Neural crest cell (in vitro differentiated cells): Measurements from ENCODE around the gene NPAT. TPM values are rescaled to one million over a fixed set of nuclear protein-coding genes. Genes with fewer than 3 reads are reported as not detected.

Experiments used
- DNase-seq: peaks from one replicate; pipeline ENCODE4 v3.0.0; 2021; ENCODE audit warnings: low read depth, mixed read lengths, low spot score
- H3K27ac Mint-ChIP-seq: one replicate; pipeline ENCODE4 v1.8.0; 2021; ENCODE audit warnings: mild to moderate bottlenecking, mixed read lengths; ENCODE audit not compliant: unreplicated experiment
- H3K27me3 Mint-ChIP-seq: 2 replicates; pipeline ENCODE4 v1.8.0; 2021; ENCODE audit warnings: low read depth, mild to moderate bottlenecking, mixed read lengths
- H3K36me3 Mint-ChIP-seq: 2 replicates; pipeline ENCODE4 v1.8.0; 2021; ENCODE audit warnings: low read depth, mild to moderate bottlenecking, mixed read lengths
- H3K4me1 Mint-ChIP-seq: 2 replicates; pipeline ENCODE4 v1.8.0; 2021; ENCODE audit warnings: mixed read lengths
- H3K4me3 Mint-ChIP-seq: one replicate; pipeline ENCODE4 v1.8.0; 2021; ENCODE audit warnings: mild to moderate bottlenecking, mixed read lengths
- H3K9me3 Mint-ChIP-seq: 2 replicates; pipeline ENCODE4 v1.8.0; 2021; ENCODE audit warnings: mixed read lengths
- CTCF ChIP-seq: fragments of 200-600 bp; sonication (generic); conservative IDR thresholded peaks from 2 replicates; pipeline ENCODE4 v1.5.0; 2021; ENCODE audit warnings: antibody characterized with exemption, mild to moderate bottlenecking
- total RNA-seq: library from RNA; stranded (reverse); gene quantifications from 2 replicates; pipeline ENCODE4 v1.2.1, GENCODE V29; 2021

Gene NPAT
- total RNA-seq, 1 donor from 2014 or later: 14.5 TPM

GRCh38 chr11:108207683-108208060, 14.8 kb downstream of the NPAT start:
- DNase-seq: no peak
- no peak overlapping the region for H3K27ac Mint-ChIP-seq
- H3K36me3 Mint-ChIP-seq: peaks cover 42% of the 10 kb centered on the region
- no peak overlapping the region for H3K4me3 Mint-ChIP-seq
- TF ChIP-seq CTCF: no peak
- H3K4me1 Mint-ChIP-seq: no peaks in the 10 kb centered on the region
- H3K27me3 Mint-ChIP-seq: no peaks in the 10 kb centered on the region
- peaks cover 7% of the 10 kb centered on the region for H3K9me3 Mint-ChIP-seq

GRCh38 chr11:108206969-108207682, 15.3 kb downstream of the NPAT start:
- Mint-ChIP-seq H3K27me3 (no peaks in the 10 kb centered on the region), H3K36me3 (peaks cover 42% of the 10 kb centered on the region)

GRCh38 chr11:108206171-108206570, 16.3 kb downstream of the NPAT start:
- no peaks in the 10 kb centered on the region for H3K27me3 Mint-ChIP-seq
- no peak overlapping the region for H3K4me3 Mint-ChIP-seq
- peaks cover 7% of the 10 kb centered on the region for H3K9me3 Mint-ChIP-seq
- no peak for DNase-seq
- H3K36me3 Mint-ChIP-seq: peaks cover 42% of the 10 kb centered on the region
- no peak overlapping the region for H3K27ac Mint-ChIP-seq
- no peak for TF ChIP-seq CTCF
- no peaks in the 10 kb centered on the region for H3K4me1 Mint-ChIP-seq

More at GRCh38 chr11:108206969-108207682, 15.3 kb downstream of the NPAT start:
- Mint-ChIP-seq H3K27ac (no peak overlapping the region), H3K9me3 (peaks cover 7% of the 10 kb centered on the region), H3K4me3 (no peak overlapping the region), H3K4me1 (no peaks in the 10 kb centered on the region)
- DNase-seq: no peak
- no peak for TF ChIP-seq CTCF

- no peak overlapping the region for H3K27ac Mint-ChIP-seq
- H3K27me3 Mint-ChIP-seq: no peaks in the 10 kb centered on the region
- H3K4me3 Mint-ChIP-seq: no peak overlapping the region
- H3K36me3 Mint-ChIP-seq: peaks cover 32% of the 10 kb centered on the region
- H3K9me3 Mint-ChIP-seq: peaks cover 7% of the 10 kb centered on the region
- DNase-seq: no peak
- TF ChIP-seq CTCF: no peak
- H3K4me1 Mint-ChIP-seq: peaks cover 8% of the 10 kb centered on the region
Observed at GRCh38 chr11:108204929-108205499, 17.4 kb downstream of the NPAT start.

- no peak overlapping the region for H3K4me3 Mint-ChIP-seq
- peaks cover 35% of the 10 kb centered on the region for H3K36me3 Mint-ChIP-seq
- no peak for DNase-seq
- no peak overlapping the region for H3K27ac Mint-ChIP-seq
- peaks cover 14% of the 10 kb centered on the region for H3K4me1 Mint-ChIP-seq
- no peaks in the 10 kb centered on the region for H3K27me3 Mint-ChIP-seq
- no peak for TF ChIP-seq CTCF
- H3K9me3 Mint-ChIP-seq: peaks cover 7% of the 10 kb centered on the region
Observed at GRCh38 chr11:108204376-108204775, 18.1 kb downstream of the NPAT start.
